ENCODE results near the gene PDE4A. TPM values are rescaled to one million over a fixed set of nuclear protein-coding genes. Genes with fewer than 3 reads are reported as not detected.
"Not testable (repeated sequence)": the region's sequence is repeated elsewhere in the genome, so short reads cannot be mapped to it uniquely, and the experiment has no call there.

PDE4A gene
- total and polyA plus RNA-seq, 4 donors: 0.90 to 2.3 (median 1.3) TPM

GRCh38 chr19:10372690-10373089 lies 47.6 kb upstream of the PDE4A start:
- no peak overlapping the region for H3K9ac ChIP-seq (ENCODE audit: low read depth in 1 of 2, low read length in 2 of 2)
- DNase-seq (ENCODE audit: low spot score): no peak
- H3K27me3 ChIP-seq (ENCODE audit: control insufficient read depth in 4 of 4, insufficient read depth in 4 of 4, low read length in 3 of 4): no peaks in the 10 kb centered on the region
- H3K27ac ChIP-seq (ENCODE audit: low read depth in 1 of 2, low read length in 2 of 2): no peak overlapping the region
- WGBS: 91% methylated on average over 3 of the region's 3 CpGs
- peaks cover 7 to 22% (median 15%) of the 10 kb centered on the region in 4 donors for H3K36me3 ChIP-seq (ENCODE audit: control insufficient read depth in 4 of 4, insufficient read depth in 3 of 4, low read depth in 1 of 4, low read length in 3 of 4)
- no peak overlapping the region for H3K4me3 ChIP-seq (ENCODE audit: low read depth in 1 of 3, low read length in 3 of 3)
- H3K4me1 ChIP-seq (ENCODE audit: control insufficient read depth in 4 of 4, insufficient read depth in 4 of 4, low read length in 3 of 4): peaks cover 0 to 1% (median 0%) of the 10 kb centered on the region in 4 donors
- no peaks in the 10 kb centered on the region for H3K9me3 ChIP-seq (ENCODE audit: control insufficient read depth in 4 of 4, low read length in 3 of 4)
- TF ChIP-seq EGR1 (IDR thresholded peaks at IDR 0.05; ENCODE audit: low read depth in 2 of 2): no peak
- no peak for TF ChIP-seq SP1 (IDR thresholded peaks at IDR 0.05)
- TF ChIP-seq FOXA2 (IDR thresholded peaks at IDR 0.05): no peak
- no peak for TF ChIP-seq RXRA (IDR thresholded peaks at IDR 0.05)
- no peak for TF ChIP-seq ATF3 (IDR thresholded peaks at IDR 0.05)
- no peak for TF ChIP-seq NR2F2 (IDR thresholded peaks at IDR 0.05)
- no peak for TF ChIP-seq ZBTB33 (IDR thresholded peaks at IDR 0.05)
- TF ChIP-seq TAF1 (conservative IDR thresholded peaks at IDR 0.05): no peak
- TF ChIP-seq HNF4G (IDR thresholded peaks at IDR 0.05): no peak
- TF ChIP-seq YY1 (IDR thresholded peaks at IDR 0.05): no peak
- TF ChIP-seq JUND (IDR thresholded peaks at IDR 0.05): no peak
- TF ChIP-seq RAD21 (IDR thresholded peaks at IDR 0.05): no peak
- TF ChIP-seq CTCF (IDR thresholded peaks at IDR 0.05; ENCODE audit: low read depth, low read length, missing input control): no peak
- TF ChIP-seq GABPA (IDR thresholded peaks at IDR 0.05 in 1 of 2, conservative IDR thresholded peaks at IDR 0.05 in 1 of 2): no peak
- TF ChIP-seq REST (IDR thresholded peaks at IDR 0.05): no peak

GRCh38 chr19:10374931-10375330 lies 45.4 kb upstream of the PDE4A start:
- Histone ChIP-seq H3K27ac (ENCODE audit: low read depth in 1 of 2, low read length in 2 of 2) (no peak overlapping the region), H3K9ac (ENCODE audit: low read depth in 1 of 2, low read length in 2 of 2) (no peak overlapping the region), H3K9me3 (ENCODE audit: control insufficient read depth in 4 of 4, low read length in 3 of 4) (no peaks in the 10 kb centered on the region), H3K4me3 (ENCODE audit: low read depth in 1 of 3, low read length in 3 of 3) (no peak overlapping the region), H3K27me3 (ENCODE audit: control insufficient read depth in 4 of 4, insufficient read depth in 4 of 4, low read length in 3 of 4) (no peaks in the 10 kb centered on the region), H3K36me3 (ENCODE audit: control insufficient read depth in 4 of 4, insufficient read depth in 3 of 4, low read depth in 1 of 4, low read length in 3 of 4) (peaks cover 3 to 13% (median 7%) of the 10 kb centered on the region in 4 donors), H3K4me1 (ENCODE audit: control insufficient read depth in 4 of 4, insufficient read depth in 4 of 4, low read length in 3 of 4) (peaks cover 3 to 6% (median 5%) of the 10 kb centered on the region in 4 donors)
- no peak for DNase-seq (ENCODE audit: low spot score)
- WGBS: 88% methylated on average over 5 of the region's 5 CpGs
- no peak for TF ChIP-seq CTCF (IDR thresholded peaks at IDR 0.05; ENCODE audit: low read depth, low read length, missing input control)
- TF ChIP-seq FOXA2 (IDR thresholded peaks at IDR 0.05): no peak
- no peak for TF ChIP-seq NR2F2 (IDR thresholded peaks at IDR 0.05)

- Histone ChIP-seq H3K36me3 (ENCODE audit: control insufficient read depth in 4 of 4, insufficient read depth in 3 of 4, low read depth in 1 of 4, low read length in 3 of 4) (peaks cover 3 to 10% (median 3%) of the 10 kb centered on the region in 4 donors), H3K4me1 (ENCODE audit: control insufficient read depth in 4 of 4, insufficient read depth in 4 of 4, low read length in 3 of 4) (peaks cover 3 to 11% (median 8%) of the 10 kb centered on the region in 4 donors)
- 93% methylated on average over 2 of the region's 2 CpGs for WGBS
- not testable (repeated sequence) for H3K9ac ChIP-seq (ENCODE audit: low read depth in 1 of 2, low read length in 2 of 2); DNase-seq (ENCODE audit: low spot score); H3K27me3 ChIP-seq (ENCODE audit: control insufficient read depth in 4 of 4, insufficient read depth in 4 of 4, low read length in 3 of 4); H3K4me3 ChIP-seq (ENCODE audit: low read depth in 1 of 3, low read length in 3 of 3); H3K9me3 ChIP-seq (ENCODE audit: control insufficient read depth in 4 of 4, low read length in 3 of 4); H3K27ac ChIP-seq (ENCODE audit: low read depth in 1 of 2, low read length in 2 of 2)
Measured at GRCh38 chr19:10377140-10377640, 43.1 kb upstream of the PDE4A start.
